ENCODE data around the gene SPATA45.
"Not testable (repeated sequence)": the region's sequence is repeated elsewhere in the genome, so short reads cannot be mapped to it uniquely, and the experiment has no call there.

DNA sequence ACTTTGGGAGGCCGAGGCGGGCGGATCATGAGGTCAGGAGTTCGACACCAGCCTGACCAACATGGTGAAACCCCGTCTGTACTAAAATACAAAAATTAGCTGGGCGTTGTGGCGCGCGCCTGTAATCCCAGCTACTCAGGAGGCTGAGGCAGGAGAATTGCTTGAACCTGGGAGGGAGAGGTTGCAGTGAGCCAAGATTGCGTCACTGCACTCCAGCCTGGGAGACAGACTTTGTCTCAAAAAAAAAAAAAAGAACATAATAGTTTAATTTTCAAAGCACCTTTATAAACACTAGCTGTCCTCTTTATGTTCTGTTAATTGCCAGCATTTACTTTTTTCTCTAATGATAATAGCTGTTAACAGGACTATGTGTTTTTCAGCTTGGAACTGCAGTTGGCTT lies 15.9 kb upstream of the SPATA45 start:
- not testable (repeated sequence) for TF ChIP-seq POLR2A (IDR thresholded peaks at IDR 0.05)
- TF ChIP-seq, protein P1, sequence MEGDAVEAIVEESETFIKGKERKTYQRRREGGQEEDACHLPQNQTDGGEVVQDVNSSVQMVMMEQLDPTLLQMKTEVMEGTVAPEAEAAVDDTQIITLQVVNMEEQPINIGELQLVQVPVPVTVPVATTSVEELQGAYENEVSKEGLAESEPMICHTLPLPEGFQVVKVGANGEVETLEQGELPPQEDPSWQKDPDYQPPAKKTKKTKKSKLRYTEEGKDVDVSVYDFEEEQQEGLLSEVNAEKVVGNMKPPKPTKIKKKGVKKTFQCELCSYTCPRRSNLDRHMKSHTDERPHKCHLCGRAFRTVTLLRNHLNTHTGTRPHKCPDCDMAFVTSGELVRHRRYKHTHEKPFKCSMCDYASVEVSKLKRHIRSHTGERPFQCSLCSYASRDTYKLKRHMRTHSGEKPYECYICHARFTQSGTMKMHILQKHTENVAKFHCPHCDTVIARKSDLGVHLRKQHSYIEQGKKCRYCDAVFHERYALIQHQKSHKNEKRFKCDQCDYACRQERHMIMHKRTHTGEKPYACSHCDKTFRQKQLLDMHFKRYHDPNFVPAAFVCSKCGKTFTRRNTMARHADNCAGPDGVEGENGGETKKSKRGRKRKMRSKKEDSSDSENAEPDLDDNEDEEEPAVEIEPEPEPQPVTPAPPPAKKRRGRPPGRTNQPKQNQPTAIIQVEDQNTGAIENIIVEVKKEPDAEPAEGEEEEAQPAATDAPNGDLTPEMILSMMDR (IDR thresholded peaks at IDR 0.05), result not testable (repeated sequence)
